Ishikawa (cell line): ENCODE measurements around the gene KIAA0319L.

Experiments
- RAD21 ChIP-seq: IDR thresholded peaks from 2 replicates; pipeline ENCODE4 v1.6.1; 2012; ENCODE audit warnings: low read depth
- TAF1 ChIP-seq: IDR thresholded peaks from 2 replicates; pipeline ENCODE4 v1.6.1; 2012; ENCODE audit warnings: low read depth, mild to moderate bottlenecking
- ZBTB7A ChIP-seq: IDR thresholded peaks from 2 replicates; pipeline ENCODE4 v1.6.1; 2012; ENCODE audit warnings: low read depth
- TF ChIP-seq, protein P1 (sequence below): IDR thresholded peaks from 2 replicates; pipeline ENCODE4 v1.6.1; 2012

DNA sequence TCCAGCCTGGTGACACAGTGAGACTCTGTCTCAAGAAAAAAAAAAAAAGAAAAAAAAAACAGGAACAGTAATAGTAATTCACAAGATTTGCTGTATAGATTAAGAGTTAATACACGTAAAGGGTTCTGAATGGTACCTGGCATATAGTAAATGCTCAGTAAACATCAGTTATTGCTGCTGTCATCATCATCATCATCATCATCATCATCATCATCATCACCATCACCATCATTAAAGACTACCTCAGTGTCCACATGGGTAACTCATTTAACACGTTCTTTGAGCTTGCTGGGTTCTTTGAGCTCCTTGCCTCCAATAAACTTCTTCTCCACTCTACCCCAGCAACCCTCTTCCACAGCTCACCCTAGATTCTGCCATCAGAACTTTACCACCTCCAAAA is 55.0 kb downstream of the KIAA0319L start:
- TF ChIP-seq, protein P1, sequence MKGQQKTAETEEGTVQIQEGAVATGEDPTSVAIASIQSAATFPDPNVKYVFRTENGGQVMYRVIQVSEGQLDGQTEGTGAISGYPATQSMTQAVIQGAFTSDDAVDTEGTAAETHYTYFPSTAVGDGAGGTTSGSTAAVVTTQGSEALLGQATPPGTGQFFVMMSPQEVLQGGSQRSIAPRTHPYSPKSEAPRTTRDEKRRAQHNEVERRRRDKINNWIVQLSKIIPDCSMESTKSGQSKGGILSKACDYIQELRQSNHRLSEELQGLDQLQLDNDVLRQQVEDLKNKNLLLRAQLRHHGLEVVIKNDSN, result no peak
- TF ChIP-seq TAF1 (no peak), RAD21 (no peak), ZBTB7A (no peak)
